ENCODE results near the gene PHGDH. TPM values are rescaled to one million over a fixed set of nuclear protein-coding genes. Genes with fewer than 3 reads are reported as not detected.
"Not testable (repeated sequence)": the region's sequence is repeated elsewhere in the genome, so short reads cannot be mapped to it uniquely, and the experiment has no call there.

The PHGDH gene
- polyA plus RNA-seq, 3 donors = 238 to 292 (median 288) TPM

DNA sequence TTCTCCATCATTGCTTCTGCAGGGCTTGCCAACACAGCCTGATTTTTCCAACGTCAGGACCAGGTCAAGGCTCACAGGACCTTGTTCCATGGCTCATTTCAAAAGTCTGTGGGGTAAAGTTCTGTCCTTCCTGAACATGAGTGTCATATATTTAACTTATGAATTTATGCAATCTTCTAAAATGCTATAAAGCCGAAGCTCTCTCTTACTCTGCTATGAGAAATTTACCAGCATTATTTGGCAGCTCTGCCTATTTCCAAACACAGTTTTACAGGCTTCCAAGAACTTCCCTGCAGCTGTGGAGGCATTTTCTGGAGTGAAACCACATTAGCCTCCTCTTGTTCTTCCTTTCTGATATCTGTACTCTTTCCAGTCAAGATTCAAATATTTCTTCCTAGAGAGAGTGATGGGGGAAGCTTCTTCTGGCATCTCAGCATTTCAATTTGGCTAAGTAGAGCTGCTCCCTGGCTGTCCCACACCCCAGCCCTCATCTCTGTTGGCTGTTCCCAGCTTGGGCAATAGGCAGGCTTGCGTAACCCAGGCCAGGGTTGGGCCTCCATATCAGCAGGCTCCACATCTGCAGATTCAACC is 72.6 kb downstream of the PHGDH start:
- DNase-seq (ENCODE audit: low read depth in 3 of 3, low spot score in 2 of 3) = no peak

GRCh38 chr1:119786046-119786445 is 74.3 kb downstream of the PHGDH start:
- DNase-seq (ENCODE audit: low read depth in 3 of 3, low spot score in 2 of 3) = not testable (repeated sequence)

GRCh38 chr1:119786473-119787050 is 74.8 kb downstream of the PHGDH start:
- not testable (repeated sequence) for DNase-seq (ENCODE audit: low read depth in 3 of 3, low spot score in 2 of 3)

DNA sequence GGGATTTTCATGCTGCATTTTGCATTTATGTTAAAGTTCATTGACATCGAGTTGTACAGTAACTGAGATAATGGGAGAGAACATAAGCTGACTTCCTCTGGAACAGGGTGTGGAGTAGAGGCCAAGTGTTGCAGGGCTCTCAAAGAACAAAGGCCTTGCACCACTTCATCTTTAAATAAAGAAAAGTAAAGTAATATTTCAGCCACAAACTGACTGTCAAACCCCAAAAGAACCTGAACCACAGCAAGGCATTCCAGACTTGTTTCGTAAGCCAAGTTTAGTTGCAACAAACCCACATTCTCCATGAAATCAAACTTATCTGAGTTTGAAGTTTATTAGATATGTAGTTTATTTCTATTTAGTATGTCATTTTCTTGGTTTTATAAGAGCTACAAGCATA is 76.0 kb downstream of the PHGDH start:
- no peak for DNase-seq (ENCODE audit: low read depth in 3 of 3, low spot score in 2 of 3)

DNA sequence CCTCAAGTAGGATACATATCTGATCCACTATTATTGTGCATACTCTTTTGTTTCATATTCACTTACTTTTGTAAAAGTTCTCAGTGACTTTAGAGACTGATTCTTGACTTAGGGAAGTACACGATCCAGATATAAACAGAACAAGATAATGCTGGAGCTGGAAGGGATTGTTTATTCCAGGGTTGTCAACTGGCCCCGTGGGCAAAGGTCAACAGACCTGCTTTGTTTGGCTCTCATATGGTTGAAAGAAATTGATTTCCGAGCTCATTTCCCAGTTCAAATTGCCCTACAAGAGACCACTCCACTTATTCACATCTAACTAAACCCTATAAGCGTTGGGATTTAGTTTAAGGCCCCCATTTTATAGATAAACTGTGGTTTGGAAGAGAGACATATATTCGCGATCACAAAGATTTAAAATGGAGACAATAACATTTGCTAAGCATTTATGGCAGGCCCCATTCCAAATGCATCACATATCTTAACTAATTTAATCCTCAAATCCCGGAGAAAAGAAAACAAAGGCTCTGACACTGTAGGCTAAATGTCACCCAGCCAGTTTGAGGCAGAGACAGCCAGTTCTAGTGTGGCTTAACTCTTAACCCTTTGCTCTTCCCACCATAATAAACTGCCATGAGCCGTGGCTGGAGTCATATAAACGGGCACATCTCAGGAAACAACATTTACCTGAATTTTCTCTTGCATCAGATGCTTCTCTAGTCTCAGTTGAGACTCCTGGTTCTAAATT is 78.9 kb downstream of the PHGDH start:
- DNase-seq (ENCODE audit: low read depth in 3 of 3, low spot score in 2 of 3) = no peak

DNA sequence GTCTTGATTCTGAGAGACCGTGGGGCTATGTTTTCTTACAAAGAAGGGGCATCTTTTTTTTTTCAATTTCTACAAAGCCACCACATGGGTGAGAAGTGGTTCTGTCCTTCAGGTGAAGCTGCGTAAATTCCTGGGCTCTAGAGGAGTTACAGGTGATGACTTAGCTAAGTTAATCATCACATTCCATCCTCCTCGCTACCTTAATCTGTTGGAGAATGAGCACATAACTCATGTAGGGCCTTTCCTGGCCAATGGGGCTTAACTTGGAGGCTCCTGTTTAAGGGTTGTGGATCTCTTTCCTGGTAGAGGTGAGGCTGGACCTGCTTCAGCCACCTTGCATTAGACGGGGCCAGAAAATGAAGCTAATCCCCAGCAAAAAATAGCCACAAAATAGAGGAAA is 79.6 kb downstream of the PHGDH start:
- DNase-seq (ENCODE audit: low read depth in 3 of 3, low spot score in 2 of 3) = no peak

Other genes with a start within 250 kb of the PHGDH start
- under 1 TPM in 2 of 3 donors, not detected in 1; 0.13 to 0.44 TPM for gene HSD3B1, start 204.7 kb upstream of the PHGDH start, polyA plus RNA-seq (ENCODE audit: insufficient read length in 3 of 3)
- 10 to 100 TPM; 21.2 to 23.7 (median 21.9) TPM for gene ZNF697, start 63.7 kb upstream of the PHGDH start, polyA plus RNA-seq (ENCODE audit: insufficient read length in 3 of 3)
- gene HMGCS2, start 57.0 kb downstream of the PHGDH start, polyA plus RNA-seq (ENCODE audit: insufficient read length in 3 of 3) = 100 to 1,000 TPM in 1 of 3 donors, 10 to 100 TPM in 2; 44.8 to 113 (median 80.0) TPM
- gene REG4, start 99.5 kb downstream of the PHGDH start, polyA plus RNA-seq (ENCODE audit: insufficient read length in 3 of 3) = 1 to 10 TPM in 1 of 3 donors, under 1 TPM in 2; 0.75 to 1.4 (median 0.85) TPM
- gene ADAM30, start 184.6 kb downstream of the PHGDH start, polyA plus RNA-seq (ENCODE audit: insufficient read length in 3 of 3) = not detected